ENCODE results near the gene C16orf87.

DNA sequence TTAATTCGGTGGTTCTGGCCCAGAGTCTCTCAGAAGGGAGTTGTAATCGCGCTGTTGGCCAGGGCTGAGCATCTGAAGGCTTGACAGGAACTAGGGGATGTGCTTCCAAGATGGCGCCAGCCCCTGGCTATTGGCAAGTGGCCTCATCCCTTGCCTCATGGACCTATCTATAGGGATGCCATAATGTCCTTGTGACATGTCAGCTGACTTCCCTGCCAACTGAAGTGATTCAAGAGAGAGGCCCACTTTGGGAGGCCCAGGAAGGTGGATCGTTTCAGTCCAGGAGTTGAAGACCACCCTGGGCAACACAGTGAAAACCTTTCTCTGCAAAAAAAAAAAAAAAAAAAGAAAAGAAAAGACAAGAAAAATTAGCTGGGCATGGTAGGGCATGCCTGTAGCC lies 15.0 kb upstream of the C16orf87 start:
- TF ChIP-seq POLR2A (IDR thresholded peaks at IDR 0.05), result no peak
- TF ChIP-seq, protein P1, sequence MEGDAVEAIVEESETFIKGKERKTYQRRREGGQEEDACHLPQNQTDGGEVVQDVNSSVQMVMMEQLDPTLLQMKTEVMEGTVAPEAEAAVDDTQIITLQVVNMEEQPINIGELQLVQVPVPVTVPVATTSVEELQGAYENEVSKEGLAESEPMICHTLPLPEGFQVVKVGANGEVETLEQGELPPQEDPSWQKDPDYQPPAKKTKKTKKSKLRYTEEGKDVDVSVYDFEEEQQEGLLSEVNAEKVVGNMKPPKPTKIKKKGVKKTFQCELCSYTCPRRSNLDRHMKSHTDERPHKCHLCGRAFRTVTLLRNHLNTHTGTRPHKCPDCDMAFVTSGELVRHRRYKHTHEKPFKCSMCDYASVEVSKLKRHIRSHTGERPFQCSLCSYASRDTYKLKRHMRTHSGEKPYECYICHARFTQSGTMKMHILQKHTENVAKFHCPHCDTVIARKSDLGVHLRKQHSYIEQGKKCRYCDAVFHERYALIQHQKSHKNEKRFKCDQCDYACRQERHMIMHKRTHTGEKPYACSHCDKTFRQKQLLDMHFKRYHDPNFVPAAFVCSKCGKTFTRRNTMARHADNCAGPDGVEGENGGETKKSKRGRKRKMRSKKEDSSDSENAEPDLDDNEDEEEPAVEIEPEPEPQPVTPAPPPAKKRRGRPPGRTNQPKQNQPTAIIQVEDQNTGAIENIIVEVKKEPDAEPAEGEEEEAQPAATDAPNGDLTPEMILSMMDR (IDR thresholded peaks at IDR 0.05), result no peak
